K562 (cell line): ENCODE measurements around the gene ATM.

ENCODE experiments used
- DNMT1 ChIP-seq: fragments of 450-650 bp; IDR thresholded peaks from 2 replicates; pipeline ENCODE4 v1.6.1; 2016; ENCODE audit warnings: antibody characterized with exemption, mild to moderate bottlenecking
- ETV6 ChIP-seq, 3 experiments: fragments of 150-350 bp in 1 of 3; sonication (generic) in 1 of 3; formaldehyde crosslinking in 1 of 3; IDR thresholded peaks; 2 replicates each; pipeline versions ENCODE4 v1.6.1 to v1.8.0; 2014 to 2022; ENCODE audit warnings: borderline replicate concordance in 2 of 3, low read depth in 2 of 3, antibody characterized with exemption in 1 of 3, low read length in 1 of 3, mild to moderate bottlenecking in 1 of 3, missing genetic modification reagents in 1 of 3
- EZH2 ChIP-seq: IDR thresholded peaks from 2 replicates; pipeline ENCODE4 v1.6.1; 2012; ENCODE audit warnings: low read depth, mild to moderate bottlenecking, inconsistent platforms, low read length, borderline replicate concordance
- NFXL1 ChIP-seq: fragments of 450-650 bp; formaldehyde crosslinking; IDR thresholded peaks from 2 replicates; pipeline ENCODE4 v1.4.0; 2021; ENCODE audit warnings: mild to moderate bottlenecking
- SAFB2 ChIP-seq: fragments of 200-400 bp; formaldehyde crosslinking; IDR thresholded peaks from 2 replicates; pipeline ENCODE4 v1.6.1; 2018; ENCODE audit warnings: borderline replicate concordance, low read length, low read depth, moderate library complexity; ENCODE audit not compliant: severe bottlenecking
- TEAD1 ChIP-seq, 2 experiments: fragments of 450-650 bp in 1 of 2; sonication (generic) in 1 of 2; formaldehyde crosslinking; IDR thresholded peaks; 2 replicates each; pipeline versions ENCODE4 v1.4.0 to v1.8.0; 2020 to 2022; ENCODE audit warnings: mild to moderate bottlenecking in 2 of 2, missing genetic modification reagents in 1 of 2
- TF ChIP-seq, protein P1 (sequence below): fragments of 250-450 bp; sonication (Bioruptor Pico); IDR thresholded peaks from 2 replicates; pipeline ENCODE4 v1.6.1; 2021; ENCODE audit warnings: mild to moderate bottlenecking
- TF ChIP-seq, protein P2 (sequence below), 3 experiments: IDR thresholded peaks in 2 of 3; conservative IDR thresholded peaks in 1 of 3; 2 replicates each; pipeline ENCODE4 v1.5.1; 2011 to 2012; ENCODE audit warnings: low read length in 3 of 3, mild to moderate bottlenecking in 3 of 3, control low read depth in 2 of 3, improper control_type of control experiment in 1 of 3, inconsistent platforms in 1 of 3, low read depth in 1 of 3, mixed read lengths in 1 of 3, moderate library complexity in 1 of 3; ENCODE audit not compliant: insufficient read depth in 2 of 3

DNA sequence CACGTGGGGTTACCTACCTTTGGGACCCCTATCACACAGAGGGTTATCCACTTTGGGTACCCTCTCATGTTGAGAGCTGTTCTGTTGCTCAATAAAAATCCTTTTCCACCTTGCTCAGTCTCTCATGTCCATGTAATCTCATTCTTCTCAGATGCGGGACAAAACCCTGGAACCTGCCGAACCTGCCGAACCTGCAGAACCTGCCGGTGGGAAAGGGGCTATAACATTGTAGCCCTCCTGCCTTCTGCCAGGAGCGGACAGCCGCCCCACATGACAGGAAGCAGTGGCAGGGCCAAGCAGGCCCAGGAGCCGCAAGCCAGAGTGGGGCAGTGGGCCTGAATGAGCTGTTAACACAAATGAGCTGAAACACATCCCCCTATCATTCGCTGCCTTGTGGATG lies 18.5 kb upstream of the ATM start:
- TF ChIP-seq EZH2 = no peak
- TF ChIP-seq TEAD1 (CRISPR knock-in tag; IDR thresholded peaks at IDR 0.05) = no peak
- TF ChIP-seq SAFB2 = no peak
- TF ChIP-seq DNMT1 = no peak
- TF ChIP-seq, protein P1, sequence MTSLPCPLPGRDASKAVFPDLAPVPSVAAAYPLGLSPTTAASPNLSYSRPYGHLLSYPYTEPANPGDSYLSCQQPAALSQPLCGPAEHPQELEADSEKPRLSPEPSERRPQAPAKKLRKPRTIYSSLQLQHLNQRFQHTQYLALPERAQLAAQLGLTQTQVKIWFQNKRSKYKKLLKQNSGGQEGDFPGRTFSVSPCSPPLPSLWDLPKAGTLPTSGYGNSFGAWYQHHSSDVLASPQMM (CRISPR knock-in tag) = no peak
- no peak for TF ChIP-seq NFXL1 (CRISPR knock-in tag)
- TF ChIP-seq, protein P2, sequence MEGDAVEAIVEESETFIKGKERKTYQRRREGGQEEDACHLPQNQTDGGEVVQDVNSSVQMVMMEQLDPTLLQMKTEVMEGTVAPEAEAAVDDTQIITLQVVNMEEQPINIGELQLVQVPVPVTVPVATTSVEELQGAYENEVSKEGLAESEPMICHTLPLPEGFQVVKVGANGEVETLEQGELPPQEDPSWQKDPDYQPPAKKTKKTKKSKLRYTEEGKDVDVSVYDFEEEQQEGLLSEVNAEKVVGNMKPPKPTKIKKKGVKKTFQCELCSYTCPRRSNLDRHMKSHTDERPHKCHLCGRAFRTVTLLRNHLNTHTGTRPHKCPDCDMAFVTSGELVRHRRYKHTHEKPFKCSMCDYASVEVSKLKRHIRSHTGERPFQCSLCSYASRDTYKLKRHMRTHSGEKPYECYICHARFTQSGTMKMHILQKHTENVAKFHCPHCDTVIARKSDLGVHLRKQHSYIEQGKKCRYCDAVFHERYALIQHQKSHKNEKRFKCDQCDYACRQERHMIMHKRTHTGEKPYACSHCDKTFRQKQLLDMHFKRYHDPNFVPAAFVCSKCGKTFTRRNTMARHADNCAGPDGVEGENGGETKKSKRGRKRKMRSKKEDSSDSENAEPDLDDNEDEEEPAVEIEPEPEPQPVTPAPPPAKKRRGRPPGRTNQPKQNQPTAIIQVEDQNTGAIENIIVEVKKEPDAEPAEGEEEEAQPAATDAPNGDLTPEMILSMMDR (IDR thresholded peaks at IDR 0.05 in 2 of 3, conservative IDR thresholded peaks at IDR 0.05 in 1 of 3; ENCODE audit: insufficient read depth in 2 of 3, low read depth in 1 of 3, low read length in 3 of 3) = no peak
- TF ChIP-seq ETV6 (IDR thresholded peaks at IDR 0.05; ENCODE audit: borderline replicate concordance in 1 of 2, low read depth in 2 of 2, low read length in 1 of 2) = no peak
- TF ChIP-seq ETV6 (CRISPR knock-in tag; IDR thresholded peaks at IDR 0.05; ENCODE audit: borderline replicate concordance) = no peak
